ENCODE data around the gene GNG7.

GRCh38 chr19:2484178-2484937 lies 218.1 kb downstream of the GNG7 start:
- TF ChIP-seq EZH2 (IDR thresholded peaks at IDR 0.05; ENCODE audit: low read length), result no peak
- no peak for TF ChIP-seq CTCF (optimal IDR thresholded peaks at IDR 0.05 in 1 of 3, IDR thresholded peaks at IDR 0.05 in 1 of 3, conservative IDR thresholded peaks at IDR 0.05 in 1 of 3; ENCODE audit: extremely low read depth in 1 of 3, insufficient read depth in 2 of 3, low read length in 3 of 3)
